SIG-M5 (cell line): Measurements from ENCODE around the gene CCL23.
"Not testable (repeated sequence)": the region's sequence is repeated elsewhere in the genome, so short reads cannot be mapped to it uniquely, and the experiment has no call there.

Experiments
- DNase-seq: peaks from one replicate; lab custom pipeline; 2025; lab: John Stamatoyannopoulos, UW

Gene CCL23

DNA sequence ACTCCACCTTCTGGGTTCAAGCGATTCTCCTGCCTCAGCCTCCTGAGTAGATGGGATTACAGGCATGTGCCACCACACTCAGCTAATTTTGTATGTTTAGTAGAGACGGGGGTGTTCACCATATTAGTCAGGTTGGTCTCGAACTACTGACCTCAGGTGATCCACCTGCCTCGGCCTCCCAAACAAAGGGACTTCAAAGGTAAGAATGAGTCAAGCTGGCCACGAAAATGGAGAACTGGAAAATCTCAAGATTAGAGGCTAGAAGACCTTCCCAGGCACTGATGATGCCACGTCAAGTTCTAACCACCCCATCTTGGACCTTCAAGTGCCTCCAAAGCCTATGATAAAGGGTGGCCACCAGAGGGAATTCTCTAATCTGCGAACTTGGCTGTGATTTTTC lies 15.1 kb downstream of the CCL23 start:
- no peak for DNase-seq

DNA sequence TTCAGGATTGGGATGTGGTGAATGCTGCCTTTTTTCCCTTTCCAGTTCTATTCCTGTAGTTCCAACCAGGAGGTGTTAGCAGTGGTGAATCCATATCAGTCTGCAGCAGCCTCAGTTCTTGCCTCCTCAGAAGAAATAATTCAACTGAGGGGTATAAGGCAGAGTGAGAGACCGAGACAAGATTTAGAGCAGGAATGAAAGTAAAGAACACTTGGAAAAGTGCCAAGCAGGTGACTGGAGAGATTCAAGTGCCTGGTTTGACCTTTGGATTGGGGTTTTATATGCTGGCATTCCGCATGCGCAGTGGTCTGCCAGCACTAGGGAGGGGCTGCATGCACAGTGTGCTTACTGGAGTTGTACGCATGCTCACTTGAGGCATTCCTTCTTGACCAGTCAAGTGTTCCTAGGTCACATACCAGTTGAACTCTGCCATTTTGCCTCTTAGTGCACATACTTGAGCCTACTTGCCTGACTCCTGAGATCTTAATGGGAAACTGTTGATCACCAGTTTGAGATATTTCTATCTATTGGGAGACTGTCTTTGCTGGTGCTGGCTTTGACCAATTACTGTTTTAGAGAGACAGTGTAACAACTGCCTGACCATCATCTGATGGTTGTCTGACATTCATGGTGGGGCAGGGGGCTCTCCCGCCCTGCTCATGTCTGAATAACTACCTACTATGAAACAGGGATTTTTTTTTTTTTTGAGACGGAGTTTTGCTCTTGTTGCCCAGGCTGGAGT lies 15.7 kb downstream of the CCL23 start:
- DNase-seq = no peak

DNA sequence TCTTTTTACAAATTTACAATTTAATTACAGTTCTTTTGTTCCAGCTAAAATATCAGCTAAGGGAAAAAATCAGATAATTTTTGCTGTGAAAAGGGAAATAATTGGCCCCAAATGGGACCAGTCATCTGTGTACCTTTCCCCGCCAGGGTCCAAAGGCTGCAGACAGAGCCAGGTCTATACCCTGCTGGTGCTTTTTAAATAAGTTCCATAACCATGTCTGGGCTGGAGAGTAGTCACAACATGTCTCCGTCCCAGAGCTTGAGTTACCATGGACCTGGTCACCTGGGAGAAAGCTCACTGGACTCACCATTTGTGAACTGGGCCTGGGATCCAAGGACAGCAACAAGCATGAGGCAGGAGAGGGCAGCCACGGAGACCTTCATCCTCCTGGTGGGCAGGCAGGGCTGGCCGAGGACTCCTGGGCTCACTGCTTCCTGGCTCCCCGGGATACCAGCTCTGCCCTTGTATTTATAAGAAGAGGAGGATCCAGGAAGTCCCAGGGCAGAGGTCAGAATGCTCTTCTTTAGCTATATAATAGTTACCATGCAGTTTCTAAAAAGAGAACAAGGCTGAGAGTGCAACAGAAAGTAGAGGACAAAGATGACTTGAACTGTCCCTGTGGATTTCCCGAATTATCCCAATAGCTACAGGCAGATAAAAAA lies 16.5 kb downstream of the CCL23 start, which contains the start of gene CCL15:
Gene CCL15, minus strand, starts transcription at position 444 of the 662 bp plus-strand sequence. Its CDS starts 61 bp downstream, at position 383.
- DNase-seq = no peak

DNA sequence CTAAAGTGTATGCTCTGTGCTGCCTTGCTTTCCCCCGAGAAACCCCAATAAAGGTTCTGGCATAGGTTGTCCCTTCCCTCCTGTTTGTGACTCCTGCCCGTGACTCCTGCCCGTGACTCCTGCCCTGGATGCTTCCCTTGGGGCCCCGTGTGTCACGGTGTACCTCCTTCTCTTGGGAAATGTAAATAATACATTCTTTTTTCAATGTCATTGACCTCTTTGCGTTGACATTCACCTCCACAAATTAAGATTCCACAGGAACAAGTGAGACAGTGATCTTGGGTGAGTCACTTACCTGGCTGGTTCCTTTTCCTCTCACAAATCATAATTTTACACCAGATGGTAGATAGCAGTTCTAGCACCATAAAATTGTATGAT lies 17.1 kb downstream of the CCL23 start:
- DNase-seq = no peak

DNA sequence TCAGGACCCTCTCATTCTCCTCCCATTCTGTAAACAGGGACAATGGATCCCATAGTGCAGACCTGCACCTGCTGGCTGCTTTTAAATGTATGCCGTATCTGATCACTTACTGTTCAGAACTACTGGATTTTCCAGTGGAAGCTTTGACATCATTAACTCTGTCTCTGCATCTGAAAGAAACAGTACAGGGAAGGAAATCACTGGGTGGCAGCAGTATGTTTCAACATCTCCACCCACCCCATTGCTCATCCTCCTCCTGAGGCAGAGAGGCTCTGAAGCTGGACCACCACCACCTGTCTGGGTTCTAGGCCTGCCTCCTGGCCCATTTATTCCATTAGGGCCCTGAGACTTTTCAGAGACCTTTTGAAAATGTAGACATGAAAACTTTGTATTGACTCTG lies 19.0 kb downstream of the CCL23 start:
- DNase-seq = no peak

DNA sequence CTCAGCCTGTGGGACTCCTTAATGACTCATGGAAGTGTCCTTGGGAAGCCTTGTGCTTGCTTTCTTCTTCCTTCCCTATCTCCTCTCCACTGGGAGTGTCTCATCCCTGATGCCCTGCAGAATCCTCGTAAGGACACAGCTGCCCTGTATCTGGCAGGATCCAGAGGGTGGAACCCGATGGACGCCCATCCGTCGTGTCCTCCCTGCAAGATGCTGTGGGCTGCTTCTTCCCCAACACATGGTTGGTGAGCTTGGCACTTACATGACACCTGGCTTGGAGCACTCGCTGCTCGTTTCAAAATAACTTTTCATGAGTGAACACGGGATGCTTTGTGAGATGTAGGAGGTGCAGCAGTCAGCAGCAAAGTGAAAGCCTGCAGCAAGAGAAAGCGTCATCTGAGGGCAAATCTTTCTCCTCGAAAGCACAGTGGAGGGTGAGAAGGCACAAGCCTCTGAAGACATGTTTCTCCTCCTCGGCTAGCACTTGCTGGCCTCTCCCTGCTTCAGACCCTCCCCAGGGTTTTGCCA lies 19.7 kb downstream of the CCL23 start:
- DNase-seq = no peak

DNA sequence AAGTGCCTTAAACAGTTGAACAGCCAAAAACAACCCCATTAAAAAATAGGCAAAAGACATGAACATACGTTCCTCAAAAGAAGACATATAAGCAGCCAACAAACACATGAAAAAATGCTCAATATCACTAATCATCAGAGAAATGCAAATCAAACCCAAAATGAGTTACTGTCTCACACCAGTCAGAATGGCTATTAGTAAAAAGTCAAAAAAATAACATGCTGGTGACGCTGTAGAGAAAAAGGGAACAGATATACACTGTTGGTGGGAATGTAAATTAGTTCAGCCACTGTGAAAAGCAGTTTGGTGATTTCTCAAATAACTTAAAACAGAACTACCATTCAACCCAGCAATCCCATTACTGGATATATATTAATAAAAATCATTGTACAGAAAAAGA lies 22.4 kb downstream of the CCL23 start:
- not testable (repeated sequence) for DNase-seq

DNA sequence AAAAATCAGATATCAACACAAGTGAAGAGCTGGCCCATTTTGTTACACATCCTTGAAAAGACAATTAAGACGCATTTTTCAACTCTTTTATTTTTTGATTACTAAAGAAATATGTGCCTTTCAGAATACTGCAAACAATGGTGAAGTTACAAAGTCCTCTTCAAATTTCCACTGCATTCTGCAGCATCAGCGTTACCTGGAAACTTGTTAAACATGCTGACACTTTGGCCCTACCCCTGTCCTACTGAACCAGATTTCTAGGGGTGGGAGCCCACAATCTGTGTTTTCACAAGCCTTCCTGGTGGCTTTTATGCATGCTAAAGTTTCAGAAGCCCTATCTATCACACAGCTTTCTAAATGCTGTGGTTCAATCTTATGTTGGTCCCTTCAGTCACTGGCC lies 26.7 kb downstream of the CCL23 start:
- no peak for DNase-seq

DNA sequence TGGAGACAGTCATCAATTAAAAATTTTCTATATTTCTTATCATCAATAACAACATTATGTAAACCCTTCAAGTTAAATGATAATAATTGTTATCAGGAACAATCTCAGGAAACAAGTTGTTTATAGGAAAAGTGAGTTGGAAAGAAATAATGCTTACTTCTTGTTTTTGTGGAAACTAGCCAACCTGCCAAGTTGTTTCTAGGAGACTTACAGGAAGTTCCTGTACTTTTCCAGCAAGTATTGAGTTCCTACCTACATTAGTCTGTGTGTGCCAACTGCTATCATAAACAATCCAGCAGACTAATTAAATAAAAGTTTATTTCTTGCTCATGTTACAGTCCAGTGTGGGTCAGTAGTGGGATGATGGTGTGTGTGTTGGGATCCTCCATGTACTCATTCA lies 29.6 kb downstream of the CCL23 start:
- no peak for DNase-seq

DNA sequence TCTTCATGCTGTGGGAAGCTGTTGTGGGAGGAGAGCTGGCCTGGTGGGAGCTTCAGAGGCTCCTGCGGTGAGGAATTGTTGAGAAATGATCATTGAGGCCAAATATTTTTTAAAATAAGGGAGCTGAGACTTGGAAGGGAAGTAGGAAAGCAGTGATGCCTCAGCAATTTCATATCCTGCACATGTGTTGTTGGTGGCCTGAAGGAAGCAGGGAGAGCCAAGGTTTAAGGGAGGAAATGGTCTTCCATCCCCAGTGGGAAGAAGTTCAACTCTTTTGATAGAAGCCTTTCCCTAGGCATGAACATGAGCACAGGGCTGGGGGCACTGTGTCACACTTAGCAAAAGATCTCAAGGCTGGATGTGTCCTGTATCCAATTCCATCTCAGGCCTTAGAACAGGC lies 31.1 kb downstream of the CCL23 start, which contains the start of gene CCL14:
Gene CCL14, minus strand, starts transcription at position 87 of the 400 bp plus-strand sequence. Its CDS starts 80 bp downstream, at position 7.
- DNase-seq = no peak

DNA sequence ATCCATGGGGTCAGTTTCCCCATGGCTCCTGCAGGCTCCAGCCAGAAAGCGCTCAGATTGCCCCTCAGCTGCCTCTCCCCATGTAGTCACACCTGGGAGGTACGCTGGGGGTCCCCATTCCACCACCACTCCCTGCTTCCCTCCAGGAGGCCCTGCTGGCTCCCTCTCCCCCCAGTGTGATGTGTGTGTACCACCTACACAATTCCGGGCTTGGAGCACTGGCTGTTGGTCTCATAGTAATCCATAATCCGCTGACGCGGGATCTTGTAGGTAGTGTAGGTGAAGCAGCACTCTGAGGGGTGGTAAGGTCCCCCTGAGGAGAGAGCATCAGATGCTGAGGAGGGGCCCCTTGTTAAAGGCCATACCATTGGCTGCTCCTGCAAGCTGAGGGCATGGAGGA lies 33.6 kb downstream of the CCL23 start:
- DNase-seq = no peak

DNA sequence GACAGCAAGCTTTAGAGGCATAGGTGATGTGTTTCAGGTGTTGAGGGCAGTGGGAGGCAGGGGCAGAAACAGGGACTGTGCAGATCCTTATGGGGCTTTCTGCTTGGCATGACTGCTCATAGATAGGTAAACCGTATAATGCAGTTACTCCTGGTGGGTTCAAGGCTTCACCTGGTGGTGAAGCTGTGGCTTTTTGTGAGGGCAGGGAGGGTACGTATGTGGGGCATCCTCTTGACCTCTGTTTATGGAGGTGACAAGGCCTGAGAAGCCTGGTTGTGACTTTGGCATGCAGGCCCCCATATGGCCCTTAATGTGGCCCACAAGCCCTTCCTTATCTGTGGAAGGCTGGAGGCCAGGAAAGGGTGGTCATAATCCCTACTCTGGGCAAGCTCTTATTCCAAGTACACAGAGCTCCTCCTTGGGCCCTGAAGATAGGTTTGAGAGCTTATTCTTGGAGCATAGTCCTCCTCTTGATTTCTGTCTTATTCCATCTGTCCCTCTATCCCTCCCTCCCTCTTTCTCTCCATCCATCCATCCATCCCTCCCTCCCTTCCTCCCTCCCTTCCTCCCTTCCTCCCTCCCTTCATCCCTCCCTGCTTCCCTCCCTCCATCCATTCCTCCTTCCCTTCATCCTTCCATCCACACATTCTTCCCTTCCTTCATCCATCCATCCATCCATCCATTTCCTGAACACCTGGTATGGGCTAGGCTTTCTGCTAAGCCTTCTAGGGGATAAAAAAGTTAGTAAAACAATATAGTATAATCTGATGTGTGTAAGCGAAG lies 35.2 kb downstream of the CCL23 start:
- no peak for DNase-seq

DNA sequence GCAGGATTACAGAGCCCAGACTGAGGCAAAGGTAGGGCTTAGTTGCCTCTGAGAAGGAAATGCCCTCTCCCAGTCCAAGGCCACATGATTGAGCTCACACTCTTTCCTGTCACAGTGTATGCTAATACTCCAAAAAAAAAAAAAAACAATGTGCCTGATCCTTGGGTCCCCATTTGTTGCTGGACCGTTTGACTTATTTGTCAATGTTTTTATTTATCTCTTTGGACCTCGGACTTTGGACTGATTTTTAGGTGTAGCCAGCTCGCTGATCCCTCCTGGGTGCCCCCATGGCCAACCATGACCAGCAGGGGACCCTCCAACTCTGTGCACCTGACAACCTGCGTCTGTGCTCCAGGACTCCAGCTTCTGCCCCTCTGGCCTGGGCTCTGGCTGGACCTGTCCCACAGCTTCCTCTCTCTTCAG lies 35.9 kb downstream of the CCL23 start:
- DNase-seq = no peak

DNA sequence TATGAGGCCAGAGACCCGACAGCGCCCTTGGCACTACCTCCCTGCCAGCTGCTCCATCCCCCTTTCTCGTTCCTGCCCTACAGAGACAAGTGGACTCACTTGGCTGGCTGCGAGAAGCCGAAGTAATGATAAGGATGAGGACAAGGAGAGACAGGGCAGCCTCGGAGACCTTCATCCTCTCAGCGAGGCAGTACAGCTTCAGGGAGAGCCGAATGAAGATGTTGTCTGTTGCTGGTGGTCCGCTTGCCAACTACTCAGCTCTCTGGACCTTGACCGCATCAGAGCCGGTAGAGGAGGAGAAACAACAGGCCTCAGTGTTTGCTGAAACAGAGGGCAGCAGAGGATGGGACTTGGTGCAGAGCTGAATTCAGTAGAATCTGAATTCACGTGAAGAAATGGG lies 36.5 kb downstream of the CCL23 start, which contains the start of gene CCL16:
Gene CCL16, minus strand, starts transcription at position 252 of the 400 bp plus-strand sequence. Its CDS starts 77 bp downstream, at position 175.
- DNase-seq = no peak

DNA sequence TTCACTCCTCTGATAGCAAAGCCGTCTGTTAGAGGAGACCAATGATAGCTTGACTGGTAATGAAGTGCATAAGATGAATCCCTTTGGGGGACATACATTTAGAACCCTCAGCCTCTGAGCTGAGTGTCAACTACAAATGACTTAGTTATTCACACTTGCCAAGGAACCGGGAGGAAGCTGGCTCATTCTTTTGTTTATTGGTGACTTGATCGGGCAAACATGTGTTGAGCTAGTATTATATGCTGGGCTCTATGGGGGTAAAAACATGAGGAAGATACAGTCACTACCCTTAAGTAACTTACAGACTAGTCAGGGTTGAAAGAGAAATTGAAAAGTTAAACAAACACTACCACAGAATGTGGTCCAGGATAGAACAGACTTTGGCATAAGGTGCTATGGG lies 39.4 kb downstream of the CCL23 start:
- no peak for DNase-seq

DNA sequence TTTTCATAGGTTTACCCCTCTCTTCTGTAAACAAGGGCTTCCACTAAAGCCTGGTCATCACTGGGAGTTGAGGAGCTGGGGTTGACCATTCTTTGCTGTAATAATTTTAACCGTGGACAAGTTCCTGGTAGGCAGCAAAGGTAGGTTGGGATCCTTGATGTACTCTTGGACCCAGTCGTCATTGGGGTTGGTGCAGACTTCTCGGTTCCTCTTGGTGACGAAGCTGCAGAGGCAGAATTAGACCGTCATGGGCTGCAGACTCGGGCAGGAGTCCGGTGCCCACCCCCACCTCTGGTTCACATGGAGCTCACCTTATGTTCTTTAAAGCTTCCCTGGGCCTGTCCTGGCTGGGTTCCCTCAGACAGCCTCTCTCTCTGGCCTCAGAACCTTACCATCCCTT lies 40.3 kb downstream of the CCL23 start:
- no peak for DNase-seq

DNA sequence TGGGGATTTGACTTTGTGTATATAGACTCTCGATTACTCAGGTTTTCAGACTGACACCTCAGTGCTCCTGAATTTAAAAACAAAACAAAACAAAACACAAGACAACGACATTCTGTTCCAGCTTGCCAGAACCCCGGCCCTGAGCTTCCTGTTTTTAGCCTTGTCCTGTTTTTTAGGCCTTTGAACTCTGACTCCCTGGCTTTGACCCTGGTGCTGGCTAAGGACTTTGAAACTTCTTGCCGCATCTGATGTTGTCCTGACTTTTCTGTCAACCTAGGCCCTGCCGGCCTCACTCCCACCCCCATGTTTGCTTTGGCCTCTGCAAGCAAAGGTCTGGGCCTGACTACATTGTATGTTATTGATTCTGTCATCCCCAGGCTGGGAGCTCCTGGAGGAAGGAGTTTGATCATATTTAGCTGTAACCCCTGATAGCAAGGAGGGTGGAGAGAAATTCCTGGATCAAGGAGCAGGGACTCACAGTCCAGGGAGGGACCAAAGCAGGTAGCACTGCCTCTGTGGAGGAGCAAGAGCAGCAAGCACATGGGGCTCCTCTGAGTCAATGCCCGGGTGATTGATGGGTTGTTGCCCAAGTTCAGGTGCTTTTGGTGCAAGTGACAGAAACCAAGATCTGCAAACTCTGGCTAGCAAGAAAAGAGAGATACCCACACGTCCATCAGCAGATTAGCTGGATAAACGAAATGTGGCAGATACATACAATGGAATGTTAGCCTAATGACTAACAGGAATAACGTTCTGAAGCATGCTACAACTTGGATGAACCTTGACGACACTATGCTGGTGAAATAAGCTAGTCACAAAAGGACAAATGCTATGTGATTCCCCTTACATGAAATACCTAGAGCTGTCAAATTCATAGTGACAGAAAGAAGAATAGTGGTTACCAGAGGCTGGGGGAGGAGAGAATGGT lies 44.2 kb downstream of the CCL23 start:
- no peak for DNase-seq

DNA sequence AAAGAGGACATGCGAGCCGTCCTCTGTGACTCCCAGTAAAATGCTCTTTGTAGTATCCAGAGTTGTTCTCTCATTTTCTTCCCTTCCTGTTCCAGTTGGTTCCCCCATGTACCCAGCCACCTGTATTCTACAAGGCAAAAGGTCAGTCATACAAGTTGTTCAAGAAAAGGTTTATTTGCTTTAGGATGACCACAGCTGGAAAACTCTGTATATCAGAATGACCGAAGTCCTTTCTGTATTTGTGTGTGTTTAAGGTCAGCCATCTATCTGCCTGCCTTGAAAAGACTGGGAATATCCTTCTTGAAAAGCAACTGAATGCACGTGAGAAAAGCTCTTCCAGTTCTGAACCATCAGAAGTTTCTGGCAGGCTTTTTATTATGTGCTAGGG lies 44.8 kb downstream of the CCL23 start:
- DNase-seq = no peak

DNA sequence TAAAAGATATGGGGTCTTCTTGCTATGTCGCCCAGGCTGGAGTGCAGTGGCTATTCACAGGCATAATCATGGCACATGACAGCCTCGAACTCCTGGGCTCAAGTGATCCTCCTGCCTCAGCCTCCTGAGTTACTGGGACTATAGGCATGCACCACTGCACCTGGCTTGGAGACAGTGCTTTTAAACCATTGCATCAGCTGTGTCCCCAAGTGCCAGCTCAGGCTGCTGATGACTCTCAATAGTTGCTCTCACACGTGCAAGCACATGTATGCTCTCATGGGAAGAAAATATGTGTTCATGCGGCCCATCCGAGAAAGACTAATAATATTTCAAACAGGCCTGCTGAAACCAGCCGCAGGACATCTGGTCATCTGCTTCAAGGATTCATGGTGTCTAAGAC lies 45.2 kb downstream of the CCL23 start:
- no peak for DNase-seq

DNA sequence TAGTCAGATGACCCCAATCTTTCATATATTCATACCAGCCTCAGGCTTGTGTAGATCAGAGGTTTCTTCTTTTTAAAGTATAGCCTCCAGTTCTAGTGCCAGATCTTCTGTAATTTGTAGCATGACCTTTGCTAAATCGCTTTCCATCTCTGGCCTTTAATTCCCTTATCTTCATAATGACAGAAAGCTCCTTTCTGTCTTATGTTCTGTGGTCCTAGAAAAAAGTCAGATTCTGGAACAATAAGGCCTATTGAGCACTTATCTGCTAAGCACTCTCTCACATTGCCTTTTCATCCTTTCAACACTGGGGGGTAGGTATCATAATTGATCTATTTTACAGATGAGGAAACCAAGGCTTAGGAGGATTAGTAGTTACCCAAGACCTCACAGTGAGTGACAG lies 45.7 kb downstream of the CCL23 start:
- DNase-seq = no peak
